GM19043 (cell line): Measurements from ENCODE around the gene RPL12.

Source experiments
- ATAC-seq: cut with Tn5 transposase; IDR thresholded peaks from one replicate; pipeline ENCODE4 v1.9.1; 2021; ENCODE audit warnings: low read depth; ENCODE audit not compliant: unreplicated experiment

The RPL12 gene

GRCh38 chr9:127407492-127407843 is 43.7 kb downstream of the RPL12 start:
- no peak for ATAC-seq

GRCh38 chr9:127406799-127407491 is 44.3 kb downstream of the RPL12 start:
- no peak for ATAC-seq

DNA sequence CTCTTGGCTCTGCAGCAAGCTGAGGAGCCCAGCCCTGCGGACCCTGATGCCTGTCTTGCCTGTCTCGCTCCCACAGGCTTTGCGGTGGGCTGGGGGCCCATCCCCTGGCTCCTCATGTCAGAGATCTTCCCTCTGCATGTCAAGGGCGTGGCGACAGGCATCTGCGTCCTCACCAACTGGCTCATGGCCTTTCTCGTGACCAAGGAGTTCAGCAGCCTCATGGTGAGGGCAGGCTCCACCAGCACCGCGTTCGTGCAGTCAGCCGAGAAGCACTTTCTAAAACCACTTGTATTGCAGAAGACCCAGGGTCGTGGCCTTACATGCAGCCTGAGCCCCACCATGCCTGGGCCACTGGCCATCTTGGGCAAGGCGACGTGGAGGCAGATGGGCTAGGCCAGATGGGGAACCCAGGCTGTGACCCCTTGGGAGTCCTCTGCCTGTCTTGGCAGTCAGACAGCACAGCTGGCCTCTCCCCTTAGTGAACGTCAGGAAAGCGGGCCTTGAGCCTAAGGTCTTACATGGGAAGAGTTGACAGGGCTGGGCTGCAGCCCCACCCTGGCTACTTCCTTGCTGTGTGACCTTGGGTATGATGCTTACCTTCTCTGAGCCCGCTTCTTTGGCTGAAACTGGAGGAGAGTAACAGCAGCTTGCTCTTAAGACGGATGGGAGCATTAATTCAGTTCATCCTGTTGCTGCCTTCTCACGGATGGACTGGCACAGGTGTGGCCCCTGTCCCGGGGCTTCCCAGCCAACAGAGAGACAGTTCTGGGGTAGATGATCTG is 45.7 kb downstream of the RPL12 start:
- no peak for ATAC-seq

GRCh38 chr9:127404631-127405030 is 46.6 kb downstream of the RPL12 start:
- no peak for ATAC-seq

- no peak for ATAC-seq
Measured at GRCh38 chr9:127403507-127404192, 47.6 kb downstream of the RPL12 start.

GRCh38 chr9:127402401-127403090 is 48.7 kb downstream of the RPL12 start:
- no peak for ATAC-seq

DNA sequence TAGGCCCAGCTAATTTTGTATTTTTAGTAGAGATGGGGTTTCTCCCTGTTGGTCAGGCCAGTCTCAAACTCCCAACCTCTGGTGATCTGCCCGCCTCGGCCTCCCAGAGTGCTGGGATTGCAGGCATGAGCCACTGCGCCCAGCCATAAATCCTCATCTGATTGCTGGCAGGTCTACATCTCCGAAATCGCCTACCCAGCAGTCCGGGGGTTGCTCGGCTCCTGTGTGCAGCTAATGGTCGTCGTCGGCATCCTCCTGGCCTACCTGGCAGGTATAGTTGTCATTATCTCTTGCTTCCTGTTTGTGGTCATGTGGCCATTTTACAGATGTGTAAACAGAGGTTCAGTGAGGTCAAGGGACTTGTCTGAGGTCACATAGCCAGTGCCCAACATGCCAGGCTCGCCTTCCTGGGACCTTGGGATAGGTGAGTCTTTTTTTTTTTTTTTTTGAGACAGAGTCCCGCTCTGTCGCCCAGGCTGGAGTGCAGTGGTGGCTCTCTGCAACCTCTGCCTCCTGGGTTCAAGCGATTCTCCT is 51.4 kb downstream of the RPL12 start:
- no peak for ATAC-seq

DNA sequence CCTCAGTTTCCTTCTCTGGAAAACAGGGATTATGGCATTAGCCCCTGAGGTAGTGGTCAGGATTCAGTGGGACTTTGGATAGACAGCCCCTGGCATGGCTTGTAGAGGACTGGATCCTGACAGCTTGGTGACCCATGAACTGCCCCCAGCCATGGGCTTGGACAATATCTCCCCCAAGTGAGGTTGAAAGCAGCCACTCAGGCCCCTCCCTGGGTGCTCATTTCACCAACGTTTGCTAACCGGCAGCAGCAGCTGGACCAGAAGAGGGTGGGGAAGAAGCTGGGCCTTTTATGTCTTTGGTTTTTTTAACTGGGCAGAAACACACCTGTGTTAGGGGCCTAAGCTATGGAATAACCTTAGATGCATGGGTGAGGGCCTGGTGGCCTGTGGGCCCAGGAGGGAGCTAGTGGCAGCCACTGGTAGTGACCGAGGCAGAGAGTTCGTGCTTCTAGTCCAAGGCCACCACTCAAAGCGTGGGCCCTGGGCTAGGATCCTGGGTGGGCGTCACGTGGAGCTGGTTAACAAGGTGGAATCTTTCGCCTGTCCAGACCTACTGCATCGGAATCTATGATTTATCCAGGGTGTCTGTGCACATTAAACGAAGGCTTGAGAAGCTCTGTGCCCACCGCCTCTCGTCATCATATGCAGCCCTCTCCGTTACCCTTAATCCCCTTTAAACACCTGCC is 52.3 kb downstream of the RPL12 start:
- ATAC-seq, result no peak

- ATAC-seq, result no peak
Measured at GRCh38 chr9:127398275-127398647, 52.9 kb downstream of the RPL12 start.
